ENCODE results near the gene AKR1B1.

The AKR1B1 gene

GRCh38 chr7:134420424-134421125, 38.3 kb downstream of the AKR1B1 start:
- DNase-seq (ENCODE audit: low spot score in 2 of 2) (no peak), ATAC-seq (replicated peaks; ENCODE audit: extremely low read depth, poor library complexity, severe bottlenecking) (no peak)
- Mint-ChIP-seq H3K4me1 (no peaks in the 10 kb centered on the region), H3K4me3 (no peak overlapping the region), H3K9me3 (no peaks in the 10 kb centered on the region), H3K27ac (ENCODE audit: low read depth) (no peak overlapping the region), H3K36me3 (ENCODE audit: insufficient read depth) (no peaks in the 10 kb centered on the region), H3K27me3 (peaks cover 19% of the 10 kb centered on the region)

- H3K27ac Mint-ChIP-seq (ENCODE audit: low read depth): no peak overlapping the region
- no peak overlapping the region for H3K4me3 Mint-ChIP-seq
- no peaks in the 10 kb centered on the region for H3K36me3 Mint-ChIP-seq (ENCODE audit: insufficient read depth)
- H3K9me3 Mint-ChIP-seq: no peaks in the 10 kb centered on the region
- no peaks in the 10 kb centered on the region for H3K4me1 Mint-ChIP-seq
- H3K27me3 Mint-ChIP-seq: peaks cover 20% of the 10 kb centered on the region
- no peak for DNase-seq (ENCODE audit: low spot score in 2 of 2)
- ATAC-seq (replicated peaks; ENCODE audit: extremely low read depth, poor library complexity, severe bottlenecking): no peak
These were observed 39.0 kb downstream of the AKR1B1 start for GRCh38 chr7:134419875-134420274.

- no peak for ATAC-seq (replicated peaks; ENCODE audit: extremely low read depth, poor library complexity, severe bottlenecking)
- H3K4me3 Mint-ChIP-seq: no peak overlapping the region
- DNase-seq (ENCODE audit: low spot score in 2 of 2): no peak
- H3K27ac Mint-ChIP-seq (ENCODE audit: low read depth): no peak overlapping the region
- H3K27me3 Mint-ChIP-seq: peaks cover 28% of the 10 kb centered on the region
- no peaks in the 10 kb centered on the region for H3K4me1 Mint-ChIP-seq
- no peaks in the 10 kb centered on the region for H3K9me3 Mint-ChIP-seq
- no peaks in the 10 kb centered on the region for H3K36me3 Mint-ChIP-seq (ENCODE audit: insufficient read depth)
These were observed 39.8 kb downstream of the AKR1B1 start for GRCh38 chr7:134419085-134419484.

GRCh38 chr7:134415700-134416099, 43.2 kb downstream of the AKR1B1 start:
- H3K4me3 Mint-ChIP-seq: no peak overlapping the region
- no peak overlapping the region for H3K27ac Mint-ChIP-seq (ENCODE audit: low read depth)
- no peak for ATAC-seq (replicated peaks; ENCODE audit: extremely low read depth, poor library complexity, severe bottlenecking)
- H3K4me1 Mint-ChIP-seq: no peaks in the 10 kb centered on the region
- peaks cover 43% of the 10 kb centered on the region for H3K27me3 Mint-ChIP-seq
- no peaks in the 10 kb centered on the region for H3K36me3 Mint-ChIP-seq (ENCODE audit: insufficient read depth)
- H3K9me3 Mint-ChIP-seq: no peaks in the 10 kb centered on the region
- DNase-seq (ENCODE audit: low spot score in 2 of 2): no peak

- Mint-ChIP-seq H3K36me3 (ENCODE audit: insufficient read depth) (no peaks in the 10 kb centered on the region), H3K27ac (ENCODE audit: low read depth) (no peak overlapping the region), H3K27me3 (peaks cover 43% of the 10 kb centered on the region), H3K4me1 (no peaks in the 10 kb centered on the region), H3K4me3 (no peak overlapping the region), H3K9me3 (no peaks in the 10 kb centered on the region)
- DNase-seq (ENCODE audit: low spot score in 2 of 2) (no peak), ATAC-seq (replicated peaks; ENCODE audit: extremely low read depth, poor library complexity, severe bottlenecking) (no peak)
These were observed 44.8 kb downstream of the AKR1B1 start for GRCh38 chr7:134414109-134414508.

DNA sequence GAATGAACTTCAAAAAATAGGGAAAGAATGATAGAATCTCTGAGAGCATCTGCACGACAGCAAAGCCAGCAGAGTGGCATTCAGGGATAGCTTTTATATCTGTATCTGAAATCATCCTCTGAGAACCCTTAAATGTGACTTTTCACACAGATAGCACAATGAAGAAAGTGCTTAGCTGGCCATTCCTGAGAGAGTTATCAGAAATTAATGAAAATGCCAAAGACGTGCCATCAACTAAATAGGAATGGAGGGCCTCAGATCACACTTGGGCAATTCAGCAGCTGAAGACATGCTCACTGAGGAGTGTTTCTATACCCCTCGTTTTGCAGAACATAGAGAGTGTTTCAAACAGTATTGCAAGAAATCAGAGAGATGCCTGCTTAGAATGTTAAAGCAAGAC, 51.6 kb downstream of the AKR1B1 start:
- Mint-ChIP-seq H3K27ac (ENCODE audit: low read depth) (no peak overlapping the region), H3K9me3 (no peaks in the 10 kb centered on the region), H3K36me3 (ENCODE audit: insufficient read depth) (no peaks in the 10 kb centered on the region), H3K27me3 (peaks cover 65% of the 10 kb centered on the region), H3K4me3 (no peak overlapping the region), H3K4me1 (no peaks in the 10 kb centered on the region)
- no peak for DNase-seq (ENCODE audit: low spot score in 2 of 2)
- no peak for ATAC-seq (replicated peaks; ENCODE audit: extremely low read depth, poor library complexity, severe bottlenecking)

- no peaks in the 10 kb centered on the region for H3K9me3 Mint-ChIP-seq
- peaks cover 61% of the 10 kb centered on the region for H3K27me3 Mint-ChIP-seq
- DNase-seq (ENCODE audit: low spot score in 2 of 2): no peak
- peaks cover 2% of the 10 kb centered on the region for H3K36me3 Mint-ChIP-seq (ENCODE audit: insufficient read depth)
- ATAC-seq (replicated peaks; ENCODE audit: extremely low read depth, poor library complexity, severe bottlenecking): no peak
- H3K4me3 Mint-ChIP-seq: no peak overlapping the region
- H3K27ac Mint-ChIP-seq (ENCODE audit: low read depth): no peak overlapping the region
- H3K4me1 Mint-ChIP-seq: no peaks in the 10 kb centered on the region
These were observed 52.5 kb downstream of the AKR1B1 start for GRCh38 chr7:134406431-134406830.

DNA sequence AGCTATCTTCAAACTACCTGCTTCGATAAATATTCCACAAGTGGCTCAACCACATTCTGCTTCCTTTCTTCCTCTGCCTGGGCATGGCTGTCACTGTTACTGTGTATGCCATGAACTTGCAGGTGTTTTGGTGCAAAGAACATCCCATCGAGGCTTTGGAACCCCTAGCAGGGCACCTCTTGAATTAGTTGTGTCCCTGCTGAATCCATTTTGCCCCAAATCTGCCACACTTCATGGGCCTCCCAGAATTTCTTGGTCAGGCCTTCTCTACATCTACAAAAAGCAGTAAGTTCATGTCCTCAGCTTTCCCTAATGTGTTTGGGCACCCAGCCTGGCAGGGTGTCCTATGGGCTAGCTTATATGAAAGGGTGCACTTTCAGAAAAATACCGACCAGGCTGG, 53.6 kb downstream of the AKR1B1 start:
- H3K27ac Mint-ChIP-seq (ENCODE audit: low read depth): no peak overlapping the region
- ATAC-seq (replicated peaks; ENCODE audit: extremely low read depth, poor library complexity, severe bottlenecking) (no peak), DNase-seq (ENCODE audit: low spot score in 2 of 2) (no peak)
- peaks cover 2% of the 10 kb centered on the region for H3K36me3 Mint-ChIP-seq (ENCODE audit: insufficient read depth)
- peaks cover 50% of the 10 kb centered on the region for H3K27me3 Mint-ChIP-seq
- no peak overlapping the region for H3K4me3 Mint-ChIP-seq
- H3K4me1 Mint-ChIP-seq: no peaks in the 10 kb centered on the region
- no peaks in the 10 kb centered on the region for H3K9me3 Mint-ChIP-seq

- H3K9me3 Mint-ChIP-seq: no peaks in the 10 kb centered on the region
- no peak for ATAC-seq (replicated peaks; ENCODE audit: extremely low read depth, poor library complexity, severe bottlenecking)
- DNase-seq (ENCODE audit: low spot score in 2 of 2): no peak
These were observed 55.8 kb downstream of the AKR1B1 start for GRCh38 chr7:134403062-134403461.

DNA sequence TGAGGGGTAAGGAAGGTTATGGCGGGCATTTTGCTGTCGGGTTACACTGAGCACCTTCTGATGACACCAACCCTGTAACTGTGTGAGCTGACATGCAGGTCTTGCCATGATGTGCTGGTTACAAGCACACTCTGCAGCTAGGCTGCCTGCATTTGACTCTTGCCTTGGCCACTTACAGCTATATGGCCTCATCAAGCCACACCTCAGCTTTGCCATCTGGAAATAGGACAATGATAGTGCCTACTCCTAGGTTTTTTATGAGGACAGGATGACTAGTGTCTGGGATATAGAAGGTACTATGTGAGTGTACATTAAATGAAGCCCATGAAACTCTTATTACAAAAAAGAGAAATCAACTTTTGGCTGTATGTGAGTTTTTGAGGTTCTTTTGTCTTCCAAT, 58.0 kb downstream of the AKR1B1 start:
- Mint-ChIP-seq H3K4me1 (no peaks in the 10 kb centered on the region), H3K27ac (ENCODE audit: low read depth) (no peak overlapping the region)

More at GRCh38 chr7:134403062-134403461, 55.8 kb downstream of the AKR1B1 start:
- Mint-ChIP-seq H3K4me3 (no peak overlapping the region), H3K4me1 (no peaks in the 10 kb centered on the region), H3K27ac (ENCODE audit: low read depth) (no peak overlapping the region), H3K36me3 (ENCODE audit: insufficient read depth) (peaks cover 2% of the 10 kb centered on the region), H3K27me3 (peaks cover 49% of the 10 kb centered on the region)

DNA sequence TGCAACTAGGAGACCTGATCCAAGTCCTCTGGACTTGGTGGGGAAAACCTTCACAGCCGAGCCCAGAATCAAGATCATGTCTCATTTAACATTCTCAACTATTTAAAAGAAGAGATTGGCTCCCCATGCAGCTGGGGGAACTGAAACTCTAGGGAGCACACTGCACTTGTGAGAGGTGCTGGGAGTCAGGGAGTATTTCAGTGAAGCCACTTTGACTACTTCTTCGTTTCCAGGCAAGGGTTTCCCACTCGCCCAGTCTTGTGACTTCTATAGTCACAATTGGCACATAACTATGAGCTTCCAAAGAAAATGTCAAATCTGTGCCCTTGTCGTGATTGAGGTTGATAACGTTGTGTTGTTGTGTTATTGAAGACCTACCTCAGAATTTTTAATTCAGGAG, 62.9 kb downstream of the AKR1B1 start:
- DNase-seq (ENCODE audit: low spot score in 2 of 2) (no peak), ATAC-seq (replicated peaks; ENCODE audit: extremely low read depth, poor library complexity, severe bottlenecking) (no peak)
- no peak overlapping the region for H3K4me3 Mint-ChIP-seq
- H3K27ac Mint-ChIP-seq (ENCODE audit: low read depth): no peak overlapping the region
- H3K9me3 Mint-ChIP-seq: no peaks in the 10 kb centered on the region
- H3K36me3 Mint-ChIP-seq (ENCODE audit: insufficient read depth): no peaks in the 10 kb centered on the region
- peaks cover 50% of the 10 kb centered on the region for H3K27me3 Mint-ChIP-seq
- no peaks in the 10 kb centered on the region for H3K4me1 Mint-ChIP-seq

More for the DNA sequence above, 58.0 kb downstream of the AKR1B1 start:
- ATAC-seq (replicated peaks; ENCODE audit: extremely low read depth, poor library complexity, severe bottlenecking): no peak
- Mint-ChIP-seq H3K9me3 (no peaks in the 10 kb centered on the region), H3K36me3 (ENCODE audit: insufficient read depth) (peaks cover 2% of the 10 kb centered on the region), H3K27me3 (peaks cover 53% of the 10 kb centered on the region), H3K4me3 (no peak overlapping the region)
- DNase-seq (ENCODE audit: low spot score in 2 of 2): no peak

DNA sequence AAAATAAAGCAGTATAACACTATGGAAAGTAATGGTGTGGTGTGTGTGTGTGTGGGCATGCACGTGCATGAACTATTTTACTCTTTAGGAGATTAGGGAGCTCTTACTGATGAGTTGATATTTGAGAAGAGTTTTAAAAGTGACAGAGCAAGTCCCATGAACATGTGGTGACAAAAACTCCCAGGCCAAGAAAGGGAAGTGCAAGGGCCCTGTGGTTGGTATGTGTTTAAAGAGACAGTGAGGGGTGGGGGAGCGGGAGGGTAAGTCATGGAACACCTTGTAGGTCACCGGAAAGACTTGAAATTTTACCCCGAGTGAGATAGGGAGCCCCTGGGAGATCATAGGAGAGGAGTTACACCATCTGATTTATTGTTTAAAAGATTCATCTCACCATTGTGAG, 63.3 kb downstream of the AKR1B1 start:
- ATAC-seq (replicated peaks; ENCODE audit: extremely low read depth, poor library complexity, severe bottlenecking): no peak
- H3K4me3 Mint-ChIP-seq: no peak overlapping the region

GRCh38 chr7:134394056-134394455, 64.8 kb downstream of the AKR1B1 start:
- ATAC-seq (replicated peaks; ENCODE audit: extremely low read depth, poor library complexity, severe bottlenecking) (no peak), DNase-seq (ENCODE audit: low spot score in 2 of 2) (no peak)
- Mint-ChIP-seq H3K36me3 (ENCODE audit: insufficient read depth) (no peaks in the 10 kb centered on the region), H3K9me3 (no peaks in the 10 kb centered on the region), H3K4me3 (no peak overlapping the region), H3K27ac (ENCODE audit: low read depth) (no peak overlapping the region), H3K4me1 (no peaks in the 10 kb centered on the region), H3K27me3 (peaks cover 49% of the 10 kb centered on the region)

More for the DNA sequence above, 63.3 kb downstream of the AKR1B1 start:
- no peak for DNase-seq (ENCODE audit: low spot score in 2 of 2)
- H3K36me3 Mint-ChIP-seq (ENCODE audit: insufficient read depth): no peaks in the 10 kb centered on the region
- no peak overlapping the region for H3K27ac Mint-ChIP-seq (ENCODE audit: low read depth)
- H3K27me3 Mint-ChIP-seq: peaks cover 50% of the 10 kb centered on the region
- no peaks in the 10 kb centered on the region for H3K9me3 Mint-ChIP-seq
- no peaks in the 10 kb centered on the region for H3K4me1 Mint-ChIP-seq

Data from central memory CD8-positive, alpha-beta T cell (primary cell).